ENCODE data around the gene CPPED1.

CPPED1 gene

GRCh38 chr16:12613131-12613991 lies 190.3 kb downstream of the CPPED1 start:
- no peak for FAIRE-seq
- DNase-seq (ENCODE audit: insufficient read length, low spot score): no peak

GRCh38 chr16:12612598-12613101 lies 191.0 kb downstream of the CPPED1 start:
- no peak for FAIRE-seq

GRCh38 chr16:12611916-12612597 lies 191.6 kb downstream of the CPPED1 start:
- no peak for DNase-seq (ENCODE audit: insufficient read length, low spot score)
- FAIRE-seq: no peak

More at GRCh38 chr16:12612598-12613101, 191.0 kb downstream of the CPPED1 start:
- DNase-seq (ENCODE audit: insufficient read length, low spot score): no peak

- FAIRE-seq: no peak
- DNase-seq (ENCODE audit: insufficient read length, low spot score): no peak
Observed at GRCh38 chr16:12611006-12611477, 192.6 kb downstream of the CPPED1 start.

GRCh38 chr16:12609937-12610699 lies 193.6 kb downstream of the CPPED1 start:
- DNase-seq (ENCODE audit: insufficient read length, low spot score) (no peak), FAIRE-seq (no peak)

Data from HTR-8/SVneo (cell line).